Endothelial cell of umbilical vein (primary cell): ENCODE measurements around the gene LRIG1. TPM values are rescaled to one million over a fixed set of nuclear protein-coding genes. Genes with fewer than 3 reads are reported as not detected.

Experiments
- BruUV-seq: library from RNA; stranded (reverse); fragments of 400-500 nt; replicated peaks from 2 replicates; lab custom pipeline; 2021; lab: Mats Ljungman, UMichigan
- CTCF ChIA-PET: fragments of 300-600, 350-600 bp; sonication (Branson Sonifier 250); formaldehyde crosslinking; loops from one replicate; lab custom pipeline; 2021; ENCODE audit warnings: antibody characterized with exemption, inconsistent platforms; lab: Charles Lee
- POLR2A ChIA-PET: fragments of 300-600, 350-600 bp; sonication (Branson Sonifier 250); formaldehyde crosslinking; loops from one replicate; lab custom pipeline; 2021; ENCODE audit warnings: antibody characterized with exemption, inconsistent platforms; lab: Charles Lee
- DNase-seq: peaks from one replicate; pipeline ENCODE4 v3.0.0-alpha.2; 2011; ENCODE audit warnings: low read depth, low spot score
- FAIRE-seq: peaks from 2 replicates; lab custom pipeline; 2011; peaks lifted over from hg19 to GRCh38; lab: Jason Lieb, UNC
- H2AFZ ChIP-seq: 2 replicates; pipeline ENCODE4 v1.6.0; 2012; ENCODE audit warnings: low read depth, low read length, control low read depth, inconsistent platforms
- H3K27ac ChIP-seq: 2 replicates; pipeline ENCODE4 v1.5.1; 2011; ENCODE audit warnings: low read depth, mild to moderate bottlenecking, control low read depth, low read length, moderate library complexity; ENCODE audit not compliant: insufficient read depth
- H3K27me3 ChIP-seq, 2 experiments: 2 replicates each; pipeline versions ENCODE4 v1.6.0 to v1.6.1; 2011; ENCODE audit warnings: low read length in 2 of 2, mixed read lengths in 1 of 2; ENCODE audit not compliant: control insufficient read depth in 2 of 2, insufficient read depth in 2 of 2
- H3K36me3 ChIP-seq, 2 experiments: 2 replicates in 1 of 2; 3 replicates in 1 of 2; pipeline ENCODE4 v1.5.1; 2011; ENCODE audit warnings: low read length in 2 of 2, mild to moderate bottlenecking in 1 of 2, moderate library complexity in 1 of 2; ENCODE audit not compliant: control insufficient read depth in 2 of 2, insufficient read depth in 2 of 2; ENCODE audit errors: extremely low read depth in 1 of 2
- H3K4me1 ChIP-seq: 3 replicates; pipeline ENCODE4 v1.5.1; 2011; ENCODE audit warnings: mild to moderate bottlenecking, low read length; ENCODE audit not compliant: control insufficient read depth, insufficient read depth; ENCODE audit errors: extremely low read depth
- H3K4me2 ChIP-seq: 2 replicates; pipeline ENCODE4 v1.6.1; 2011; ENCODE audit warnings: low read length, control low read depth, mixed read lengths; ENCODE audit not compliant: insufficient read depth
- H3K4me3 ChIP-seq, 3 experiments: fragments of 200-600 bp in 1 of 3; sonication (generic), shearing (Covaris generic) in 1 of 3; replicated peaks in 1 of 3; 2 replicates each; pipeline ENCODE4 v1.5.1; 2011 to 2016; ENCODE audit warnings: control low read depth in 3 of 3, low read length in 3 of 3, mild to moderate bottlenecking in 2 of 3, inconsistent platforms in 1 of 3, low read depth in 1 of 3, moderate library complexity in 1 of 3; ENCODE audit not compliant: insufficient read depth in 1 of 3
- H3K79me2 ChIP-seq: 2 replicates; pipeline ENCODE4 v1.6.0; 2012; ENCODE audit warnings: low read length, inconsistent platforms; ENCODE audit not compliant: control insufficient read depth, insufficient read depth
- H3K9ac ChIP-seq: replicated peaks from 2 replicates; pipeline ENCODE3; 2011; ENCODE audit warnings: low read length, control low read depth; ENCODE audit not compliant: insufficient read depth; ENCODE audit errors: extremely low read depth
- H3K9me1 ChIP-seq: replicated peaks from 3 replicates; pipeline ENCODE4 v1.6.0; 2011; ENCODE audit warnings: mild to moderate bottlenecking, low read length; ENCODE audit not compliant: control insufficient read depth, insufficient read depth; ENCODE audit errors: extremely low read depth
- H3K9me3 ChIP-seq: replicated peaks from 2 replicates; pipeline ENCODE4 v1.5.1; 2012; ENCODE audit warnings: low read length, inconsistent platforms; ENCODE audit not compliant: control insufficient read depth, insufficient read depth
- H4K20me1 ChIP-seq: replicated peaks from 2 replicates; pipeline ENCODE3; 2011; ENCODE audit warnings: mild to moderate bottlenecking, low read length; ENCODE audit not compliant: control insufficient read depth, insufficient read depth; ENCODE audit errors: extremely low read depth
- EZH2 ChIP-seq: IDR thresholded peaks from 2 replicates; pipeline ENCODE4 v1.6.1; 2012; ENCODE audit warnings: borderline replicate concordance, low read depth, mild to moderate bottlenecking, moderate library complexity, low read length, inconsistent platforms; ENCODE audit not compliant: severe bottlenecking
- FOS ChIP-seq: IDR thresholded peaks from 2 replicates; pipeline ENCODE4 v1.6.1; 2011; ENCODE audit warnings: mild to moderate bottlenecking, low read length, moderate library complexity, borderline replicate concordance; ENCODE audit not compliant: insufficient read depth
- GATA2 ChIP-seq: IDR thresholded peaks from 2 replicates; pipeline ENCODE4 v1.7.0; 2011; ENCODE audit warnings: low read depth, mild to moderate bottlenecking, moderate library complexity, mixed read lengths, low read length; ENCODE audit not compliant: insufficient read length, insufficient read depth
- JUN ChIP-seq: IDR thresholded peaks from 2 replicates; pipeline ENCODE4 v1.6.1; 2011; ENCODE audit warnings: borderline replicate concordance, low read depth; ENCODE audit not compliant: insufficient read length, insufficient read depth
- MYC ChIP-seq: IDR thresholded peaks from one replicate; pipeline ENCODE4 v1.6.1; 2011; ENCODE audit warnings: mild to moderate bottlenecking, low read depth, low read length
- POLR2A ChIP-seq: IDR thresholded peaks from 2 replicates; pipeline ENCODE4 v1.6.1; 2012; ENCODE audit warnings: low read depth, mild to moderate bottlenecking, control low read depth, low read length
- POLR2AphosphoS5 ChIP-seq: IDR thresholded peaks from 2 replicates; pipeline ENCODE4 v1.6.1; 2012; ENCODE audit warnings: low read depth, mild to moderate bottlenecking, control low read depth, low read length, moderate library complexity; ENCODE audit not compliant: insufficient read depth
- dilution Hi-C: fragments of 300-500 bp; cut with MboI; formaldehyde crosslinking; loops from one replicate; pipeline ENCODE4 v1.15.0; 2019; ENCODE audit warnings: low sequenced_read_pairs; ENCODE audit not compliant: extremely low pct_ligation_motif_present
- intact Hi-C: fragments of 100-400 bp; cut with micrococcal nuclease; formaldehyde crosslinking; loops from one replicate; pipeline ENCODE4 v1.10.0; 2022
- polyA plus RNA-seq, 4 experiments: library from polyadenylated mRNA; depleted of rRNA in 3 of 4; stranded (reverse) in 3 of 4; unstranded in 1 of 4; fragments of >200 nt; gene quantifications; 2 replicates each; pipeline versions ENCODE4 v1.2.1 to v1.2.3, GENCODE V29; 2011 to 2012; ENCODE audit warnings: missing spikeins in 1 of 4
- total RNA-seq: library from RNA; stranded (reverse); gene quantifications from 2 replicates; pipeline ENCODE4 v1.2.3, GENCODE V29; 2021
- TF ChIP-seq, protein P1 (sequence below): IDR thresholded peaks from 2 replicates; pipeline ENCODE4 v1.6.1; 2011; ENCODE audit not compliant: insufficient read depth, insufficient read length
- TF ChIP-seq, protein P2 (sequence below), 2 donors: IDR thresholded peaks; 1 replicate in 1 of 2; 2 replicates in 1 of 2; pipeline ENCODE4 v1.5.1; 2011; ENCODE audit warnings: low read length in 2 of 2, mild to moderate bottlenecking in 2 of 2, moderate library complexity in 2 of 2, control low read depth in 1 of 2, inconsistent platforms in 1 of 2, low read depth in 1 of 2; ENCODE audit not compliant: insufficient read depth in 1 of 2; ENCODE audit errors: extremely low read depth in 1 of 2

LRIG1 gene
- total and polyA plus RNA-seq, 2 donors (not counting 3 experiments of a cell fraction or from before 2014, with no cell fraction given), result 50.3 to 52.2 TPM

DNA sequence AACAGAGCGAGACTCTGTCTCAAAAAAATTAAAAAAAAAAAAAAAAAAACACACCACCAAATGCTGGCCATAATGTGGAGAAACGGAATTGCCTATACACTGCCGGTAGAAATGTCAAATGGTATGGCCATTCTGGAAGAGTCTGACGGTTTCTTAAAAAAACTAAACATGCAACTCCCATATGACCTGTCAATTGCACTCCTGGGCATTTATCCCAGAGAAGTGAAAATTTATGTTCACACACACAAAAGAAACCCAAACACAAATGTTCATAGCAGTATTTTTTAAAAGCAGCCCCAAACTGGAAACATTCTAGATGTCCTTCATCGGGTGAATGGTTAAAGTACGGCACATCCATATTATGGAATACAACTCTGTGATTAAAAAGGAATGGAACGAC is 66.1 kb downstream of the LRIG1 start:
- Histone ChIP-seq H3K4me2 (no peak overlapping the region), H4K20me1 (no peaks in the 10 kb centered on the region), H3K27ac (no peak overlapping the region), H3K4me1 (peaks cover 2% of the 10 kb centered on the region), H3K9me3 (no peaks in the 10 kb centered on the region), H3K9ac (no peak overlapping the region), H2AFZ (no peak overlapping the region), H3K9me1 (no peaks in the 10 kb centered on the region), H3K4me3 (no peak overlapping the region), H3K27me3 (no peaks in the 10 kb centered on the region), H3K36me3 (no peaks in the 10 kb centered on the region), H3K79me2 (peaks cover 10% of the 10 kb centered on the region)
- ChIA-PET CTCF (interaction anchor here (1.9 kb wide), 2 partner anchors 8 to 10 kb away, joined by 5 to 6 read pairs; no protein-coding TSS in a partner anchor), POLR2A (no interaction called here)
- no TSS peak for BruUV-seq
- FAIRE-seq, result no peak
- dilution Hi-C loops, result no loop called here
- no peak for DNase-seq
- no peak for TF ChIP-seq POLR2AphosphoS5
- no peak for TF ChIP-seq EZH2
- TF ChIP-seq MYC, result no peak
- no peak for TF ChIP-seq POLR2A
- TF ChIP-seq, protein P1, sequence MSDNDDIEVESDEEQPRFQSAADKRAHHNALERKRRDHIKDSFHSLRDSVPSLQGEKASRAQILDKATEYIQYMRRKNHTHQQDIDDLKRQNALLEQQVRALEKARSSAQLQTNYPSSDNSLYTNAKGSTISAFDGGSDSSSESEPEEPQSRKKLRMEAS, result no peak
- TF ChIP-seq FOS, result no peak
- TF ChIP-seq GATA2, result no peak
- no peak for TF ChIP-seq JUN
- TF ChIP-seq, protein P2, sequence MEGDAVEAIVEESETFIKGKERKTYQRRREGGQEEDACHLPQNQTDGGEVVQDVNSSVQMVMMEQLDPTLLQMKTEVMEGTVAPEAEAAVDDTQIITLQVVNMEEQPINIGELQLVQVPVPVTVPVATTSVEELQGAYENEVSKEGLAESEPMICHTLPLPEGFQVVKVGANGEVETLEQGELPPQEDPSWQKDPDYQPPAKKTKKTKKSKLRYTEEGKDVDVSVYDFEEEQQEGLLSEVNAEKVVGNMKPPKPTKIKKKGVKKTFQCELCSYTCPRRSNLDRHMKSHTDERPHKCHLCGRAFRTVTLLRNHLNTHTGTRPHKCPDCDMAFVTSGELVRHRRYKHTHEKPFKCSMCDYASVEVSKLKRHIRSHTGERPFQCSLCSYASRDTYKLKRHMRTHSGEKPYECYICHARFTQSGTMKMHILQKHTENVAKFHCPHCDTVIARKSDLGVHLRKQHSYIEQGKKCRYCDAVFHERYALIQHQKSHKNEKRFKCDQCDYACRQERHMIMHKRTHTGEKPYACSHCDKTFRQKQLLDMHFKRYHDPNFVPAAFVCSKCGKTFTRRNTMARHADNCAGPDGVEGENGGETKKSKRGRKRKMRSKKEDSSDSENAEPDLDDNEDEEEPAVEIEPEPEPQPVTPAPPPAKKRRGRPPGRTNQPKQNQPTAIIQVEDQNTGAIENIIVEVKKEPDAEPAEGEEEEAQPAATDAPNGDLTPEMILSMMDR (IDR thresholded peaks at IDR 0.05; ENCODE audit: extremely low read depth in 1 of 2, insufficient read depth in 1 of 2, low read depth in 1 of 2, low read length in 2 of 2), result no peak
- intact Hi-C loops, result no loop called here
